Measurements from ENCODE around the gene ZDHHC13.

ZDHHC13 gene

GRCh38 chr11:19163617-19164016 lies 46.6 kb downstream of the ZDHHC13 start:
- H3K27me3 ChIP-seq (replicated peaks): no peaks in the 10 kb centered on the region
- DNase-seq: no peak
- H3K27ac ChIP-seq: no peak overlapping the region
- in situ Hi-C loops (cut with HindIII; ENCODE audit: low pct_ligation_motif_present, low sequenced_read_pairs): no loop called here
- peaks cover 6% of the 10 kb centered on the region for H3K36me3 ChIP-seq (replicated peaks)
- no peak for TF ChIP-seq CTCF (IDR thresholded peaks at IDR 0.05; ENCODE audit: low read depth, low read length, missing control alignments)
- no peak overlapping the region for H3K4me3 ChIP-seq (ENCODE audit: low read depth, low read length)

- Histone ChIP-seq H3K27ac (no peak overlapping the region), H3K36me3 (replicated peaks) (peaks cover 8% of the 10 kb centered on the region), H3K27me3 (replicated peaks) (no peaks in the 10 kb centered on the region), H3K4me3 (ENCODE audit: low read depth, low read length) (no peak overlapping the region)
- no peak for TF ChIP-seq CTCF (IDR thresholded peaks at IDR 0.05; ENCODE audit: low read depth, low read length, missing control alignments)
- in situ Hi-C loops (cut with HindIII; ENCODE audit: low pct_ligation_motif_present, low sequenced_read_pairs): no loop called here
- no peak for DNase-seq
These were observed 47.4 kb downstream of the ZDHHC13 start for GRCh38 chr11:19164230-19164855.

GRCh38 chr11:19164881-19165280 lies 47.9 kb downstream of the ZDHHC13 start:
- no peaks in the 10 kb centered on the region for H3K27me3 ChIP-seq (replicated peaks)
- H3K36me3 ChIP-seq (replicated peaks): peaks cover 8% of the 10 kb centered on the region
- in situ Hi-C loops (cut with HindIII; ENCODE audit: low pct_ligation_motif_present, low sequenced_read_pairs): no loop called here
- no peak for TF ChIP-seq CTCF (IDR thresholded peaks at IDR 0.05; ENCODE audit: low read depth, low read length, missing control alignments)
- no peak overlapping the region for H3K4me3 ChIP-seq (ENCODE audit: low read depth, low read length)
- no peak overlapping the region for H3K27ac ChIP-seq
- DNase-seq: no peak

GRCh38 chr11:19168090-19168489 lies 51.1 kb downstream of the ZDHHC13 start:
- TF ChIP-seq CTCF (IDR thresholded peaks at IDR 0.05; ENCODE audit: low read depth, low read length, missing control alignments): no peak
- no peak for DNase-seq
- Histone ChIP-seq H3K27me3 (replicated peaks) (no peaks in the 10 kb centered on the region), H3K27ac (no peak overlapping the region), H3K4me3 (ENCODE audit: low read depth, low read length) (no peak overlapping the region), H3K36me3 (replicated peaks) (peaks cover 10% of the 10 kb centered on the region)
- in situ Hi-C loops (cut with HindIII; ENCODE audit: low pct_ligation_motif_present, low sequenced_read_pairs): no loop called here

- Histone ChIP-seq H3K4me3 (ENCODE audit: low read depth, low read length) (no peak overlapping the region), H3K27me3 (replicated peaks) (no peaks in the 10 kb centered on the region), H3K27ac (no peak overlapping the region), H3K36me3 (replicated peaks) (peaks cover 5% of the 10 kb centered on the region)
- DNase-seq: no peak
- in situ Hi-C loops (cut with HindIII; ENCODE audit: low pct_ligation_motif_present, low sequenced_read_pairs): no loop called here
- TF ChIP-seq CTCF (IDR thresholded peaks at IDR 0.05; ENCODE audit: low read depth, low read length, missing control alignments): no peak
These were observed 56.2 kb downstream of the ZDHHC13 start for GRCh38 chr11:19173004-19173689.
